NT2/D1 (cell line): Measurements from ENCODE around the gene CD40.

Experiments
- DNase-seq: peaks from one replicate; pipeline ENCODE4 v3.0.0-alpha.2; 2011; ENCODE audit warnings: low read depth, low spot score
- H3K27me3 ChIP-seq: 2 replicates; pipeline ENCODE4 v1.6.0; 2011; ENCODE audit warnings: mild to moderate bottlenecking; ENCODE audit not compliant: insufficient read length, insufficient read depth
- H3K36me3 ChIP-seq: 2 replicates; pipeline ENCODE4 v1.6.1; 2011; ENCODE audit warnings: mild to moderate bottlenecking, low read length, mixed read lengths; ENCODE audit not compliant: insufficient read depth, insufficient read length
- H3K4me1 ChIP-seq: 2 replicates; pipeline ENCODE4 v1.5.1; 2011; ENCODE audit not compliant: insufficient read depth, insufficient read length
- H3K4me3 ChIP-seq: 2 replicates; pipeline ENCODE4 v1.5.1; 2011; ENCODE audit warnings: low read depth; ENCODE audit not compliant: insufficient read length
- H3K9ac ChIP-seq: 2 replicates; pipeline ENCODE4 v1.6.0; 2011; ENCODE audit warnings: low read depth; ENCODE audit not compliant: insufficient read length
- H3K9me3 ChIP-seq: 2 replicates; pipeline ENCODE4 v1.5.1; 2011; ENCODE audit warnings: mild to moderate bottlenecking, low read length; ENCODE audit not compliant: insufficient read depth
- SUZ12 ChIP-seq: IDR thresholded peaks from 2 replicates; pipeline ENCODE4 v1.6.1; 2011; ENCODE audit not compliant: insufficient read length, insufficient read depth; ENCODE audit errors: extremely low read depth
- YY1 ChIP-seq: IDR thresholded peaks from 2 replicates; pipeline ENCODE4 v1.6.1; 2011; ENCODE audit not compliant: insufficient read length, insufficient read depth
- ZNF274 ChIP-seq: IDR thresholded peaks from 2 replicates; pipeline ENCODE4 v1.6.1; 2011; ENCODE audit warnings: mild to moderate bottlenecking, low read depth, low read length

The CD40 gene

DNA sequence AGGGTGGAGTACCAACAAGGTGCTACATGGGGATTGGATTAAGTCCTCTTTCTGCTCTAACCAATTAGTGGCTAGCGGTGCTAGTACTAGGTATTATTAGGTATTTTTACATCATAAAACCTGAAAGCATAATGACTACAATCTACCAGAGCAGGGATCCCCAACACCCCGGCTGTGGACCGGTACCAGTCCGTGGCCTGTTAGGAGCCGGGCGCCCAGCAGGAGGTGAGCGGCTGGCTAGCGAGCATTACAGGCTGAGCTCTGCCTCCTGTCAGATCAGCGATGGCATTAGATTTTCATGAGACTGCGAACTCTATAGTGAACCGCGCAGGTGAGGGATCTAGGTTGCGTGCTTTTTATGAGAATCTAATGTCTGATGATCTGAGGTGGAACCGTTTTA lies 9.1 kb upstream of the CD40 start:
- H3K9ac ChIP-seq: no peak overlapping the region
- H3K36me3 ChIP-seq: no peaks in the 10 kb centered on the region

DNA sequence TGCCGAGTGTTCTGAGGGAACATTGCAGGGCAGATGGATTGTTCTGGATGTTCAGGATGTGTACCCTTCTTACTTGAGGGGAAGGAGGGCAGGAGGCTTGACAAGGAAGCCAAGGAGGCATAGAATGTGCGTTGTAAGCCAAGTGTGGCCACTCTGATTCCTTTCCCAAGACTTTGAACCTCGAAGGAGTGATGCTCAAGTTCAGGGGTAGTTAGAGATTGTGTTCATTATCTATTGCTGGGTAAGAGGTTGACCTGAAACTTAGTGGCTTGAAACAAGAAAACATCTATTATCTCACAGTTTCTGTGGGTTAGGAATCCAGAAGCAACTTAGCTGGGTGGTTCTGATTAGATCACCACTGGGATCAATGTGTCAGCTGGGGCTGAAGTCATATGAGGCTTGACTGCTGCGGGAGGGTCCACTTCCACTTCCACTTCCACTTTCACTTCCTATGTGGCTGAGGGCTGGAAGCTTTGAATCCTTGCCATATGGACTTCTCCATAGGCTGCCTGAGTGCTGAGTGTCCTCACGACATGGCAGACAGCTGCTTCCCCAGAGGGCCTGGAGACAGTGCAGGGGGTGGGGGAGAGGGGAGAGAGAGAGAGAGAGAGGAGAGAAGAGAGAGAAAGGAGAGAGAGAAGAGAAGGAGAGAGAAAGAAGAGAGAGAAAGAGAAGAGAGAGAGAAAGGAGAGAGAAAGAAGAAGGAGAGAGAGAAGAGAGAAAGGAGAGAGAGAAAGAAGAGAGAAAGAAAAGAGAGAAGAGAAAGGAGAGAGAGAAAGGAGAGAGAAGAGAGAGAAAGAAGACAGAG lies 6.9 kb upstream of the CD40 start:
- DNase-seq: no peak
- no peak for TF ChIP-seq YY1
- TF ChIP-seq ZNF274: no peak
- TF ChIP-seq SUZ12: no peak
- H3K36me3 ChIP-seq: no peaks in the 10 kb centered on the region
- H3K4me3 ChIP-seq: no peak overlapping the region
- H3K9me3 ChIP-seq: no peaks in the 10 kb centered on the region; the same call in 1 of the 2 replicates
- no peaks in the 10 kb centered on the region for H3K4me1 ChIP-seq
- H3K9ac ChIP-seq: no peak overlapping the region
- peaks cover 30% of the 10 kb centered on the region for H3K27me3 ChIP-seq

More for the DNA sequence above, 9.1 kb upstream of the CD40 start:
- H3K4me3 ChIP-seq: no peak overlapping the region
- no peak for DNase-seq
- H3K9me3 ChIP-seq: no peaks in the 10 kb centered on the region
- TF ChIP-seq YY1 (no peak), SUZ12 (no peak), ZNF274 (no peak)
- peaks cover 8% of the 10 kb centered on the region for H3K27me3 ChIP-seq
- no peaks in the 10 kb centered on the region for H3K4me1 ChIP-seq

DNA sequence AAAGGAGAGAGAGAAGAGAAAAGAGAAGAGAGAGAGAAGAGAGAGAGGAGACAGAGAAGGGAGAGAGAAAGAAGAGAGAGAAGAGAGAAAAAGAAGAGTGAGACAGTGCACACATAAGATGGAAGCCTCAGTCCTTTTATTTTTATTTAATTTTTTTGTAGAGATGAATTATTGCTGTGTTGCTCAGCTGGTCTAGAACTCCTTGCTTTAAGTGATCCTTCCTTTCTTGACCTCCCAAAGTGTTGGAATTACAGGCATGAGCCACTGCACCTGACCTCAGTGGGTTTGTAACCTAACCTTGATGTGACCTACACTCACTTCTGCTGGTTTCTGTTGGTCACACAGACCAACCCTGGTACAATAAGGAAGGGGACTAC lies 6.3 kb upstream of the CD40 start:
- TF ChIP-seq SUZ12 (no peak), YY1 (no peak), ZNF274 (no peak)
- H3K27me3 ChIP-seq: peaks cover 35% of the 10 kb centered on the region

DNA sequence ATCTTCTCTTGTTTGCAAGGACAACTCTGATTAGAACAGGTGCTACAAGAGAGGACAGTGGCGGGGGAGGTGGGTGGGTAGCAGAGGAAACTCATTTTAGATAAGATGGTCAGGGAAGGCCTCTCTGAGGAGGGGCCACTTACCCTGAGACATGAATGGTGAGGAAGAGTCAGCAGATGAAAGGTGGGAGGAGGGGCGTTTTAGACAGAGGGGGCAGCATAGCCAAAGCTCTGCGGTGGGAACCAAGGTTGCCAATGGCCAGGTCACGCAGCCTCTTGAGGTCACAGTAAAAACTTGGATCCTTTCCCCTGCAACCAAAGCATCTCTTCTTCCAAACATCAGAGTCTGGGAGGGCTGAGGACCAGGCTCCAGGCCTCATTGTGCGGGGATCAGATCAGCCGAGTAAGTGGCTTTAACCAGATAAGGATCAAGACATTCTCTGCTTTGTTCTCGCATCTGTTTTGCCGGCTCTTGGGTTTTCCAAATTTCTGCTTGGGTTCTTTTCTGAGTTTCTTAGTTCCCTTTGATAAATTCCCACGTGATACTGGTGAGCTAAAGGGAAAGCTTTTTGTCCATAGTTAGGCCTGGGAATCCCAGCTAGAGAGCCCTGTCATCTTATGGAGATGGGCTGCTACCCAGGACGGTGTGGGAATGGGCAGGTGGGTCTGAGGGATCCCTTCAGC lies 5.5 kb upstream of the CD40 start:
- Histone ChIP-seq H3K4me1 (no peaks in the 10 kb centered on the region), H3K9me3 (no peaks in the 10 kb centered on the region; the same call in 1 of the 2 replicates), H3K27me3 (peaks cover 40% of the 10 kb centered on the region), H3K4me3 (no peak overlapping the region), H3K36me3 (no peaks in the 10 kb centered on the region), H3K9ac (no peak overlapping the region)
- DNase-seq: no peak
- TF ChIP-seq SUZ12: no peak

More for the DNA sequence above, 6.3 kb upstream of the CD40 start:
- no peak overlapping the region for H3K9ac ChIP-seq
- DNase-seq: no peak
- H3K4me3 ChIP-seq: no peak overlapping the region
- H3K36me3 ChIP-seq: no peaks in the 10 kb centered on the region
- H3K4me1 ChIP-seq: no peaks in the 10 kb centered on the region
- H3K9me3 ChIP-seq: no peaks in the 10 kb centered on the region; the same call in 1 of the 2 replicates

DNA sequence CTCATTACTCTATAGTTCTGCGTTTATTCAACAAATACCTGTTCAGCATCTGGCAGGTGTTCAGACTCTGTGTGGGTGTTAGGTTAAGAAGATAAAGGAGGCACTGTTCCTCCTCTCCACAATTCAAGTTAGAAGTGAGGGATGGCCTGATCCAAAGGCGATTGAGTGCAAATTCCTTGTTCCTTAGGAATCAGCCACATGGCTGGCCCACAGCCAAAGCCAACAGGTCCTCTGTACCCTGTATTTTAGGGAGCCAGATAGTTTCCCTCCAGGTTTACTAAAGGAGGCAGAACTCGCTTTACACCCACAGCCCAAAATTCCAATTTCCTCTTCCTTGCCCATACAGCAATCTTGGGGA lies 5.0 kb upstream of the CD40 start:
- Histone ChIP-seq H3K4me3 (no peak overlapping the region), H3K9me3 (no peaks in the 10 kb centered on the region; the same call in 1 of the 2 replicates), H3K36me3 (no peaks in the 10 kb centered on the region), H3K27me3 (peaks cover 42% of the 10 kb centered on the region), H3K9ac (no peak overlapping the region), H3K4me1 (no peaks in the 10 kb centered on the region)
- no peak for DNase-seq
- TF ChIP-seq SUZ12 (no peak), ZNF274 (no peak), YY1 (no peak)

DNA sequence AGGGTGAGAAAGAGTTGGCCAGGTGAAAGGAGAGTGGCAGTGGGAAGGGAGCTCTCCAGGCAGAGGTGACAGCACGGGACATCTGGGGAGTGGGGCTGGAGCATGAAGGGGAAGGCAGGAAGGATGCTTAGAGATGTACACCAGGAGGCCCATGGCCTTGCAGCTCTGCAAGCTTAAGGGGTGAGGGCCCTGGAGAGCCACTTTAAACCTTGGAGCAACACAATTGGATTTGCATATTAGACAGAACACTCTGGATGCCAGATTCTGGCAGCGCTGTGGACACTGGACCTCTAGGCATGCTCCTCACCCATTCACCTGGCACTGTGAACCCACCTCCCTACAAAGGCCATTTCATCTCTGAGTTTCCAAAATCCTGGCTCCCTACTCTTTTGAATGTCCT lies 3.7 kb upstream of the CD40 start:
- Histone ChIP-seq H3K9ac (no peak overlapping the region), H3K4me1 (no peaks in the 10 kb centered on the region), H3K9me3 (no peaks in the 10 kb centered on the region; the same call in 1 of the 2 replicates), H3K27me3 (peaks cover 42% of the 10 kb centered on the region), H3K4me3 (no peak overlapping the region), H3K36me3 (no peaks in the 10 kb centered on the region)
- no peak for TF ChIP-seq ZNF274
- TF ChIP-seq YY1: no peak
- no peak for TF ChIP-seq SUZ12
- DNase-seq: no peak

DNA sequence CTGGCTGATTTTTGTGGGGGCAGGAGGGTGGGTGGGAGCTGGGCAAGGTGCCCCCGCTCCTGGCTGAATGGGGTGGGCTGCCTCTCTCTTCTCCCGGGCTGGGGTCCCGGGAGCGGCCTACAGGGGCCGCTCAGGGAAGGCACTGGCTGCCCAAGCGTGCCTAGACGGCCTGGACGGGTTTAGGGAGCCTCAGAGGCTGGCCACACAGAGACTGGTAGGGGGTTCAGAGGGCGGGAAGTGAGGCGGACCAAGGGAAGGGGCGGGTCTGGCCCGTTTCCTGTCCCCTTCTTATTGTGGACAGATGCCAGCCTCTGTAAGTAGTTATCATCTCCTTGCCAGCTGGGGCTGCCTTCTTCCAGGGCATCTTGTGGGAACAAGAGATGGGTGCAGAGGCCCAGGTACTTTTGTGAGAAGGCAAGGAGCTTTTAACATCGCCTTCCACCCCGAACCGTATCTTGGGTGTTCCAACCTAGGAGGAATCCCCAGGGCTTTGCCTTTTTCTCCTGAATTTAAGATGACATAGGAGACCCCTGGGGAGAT lies 437 bp downstream of the CD40 start:
- Histone ChIP-seq H3K9me3 (no peaks in the 10 kb centered on the region; the same call in 1 of the 2 replicates), H3K4me1 (no peaks in the 10 kb centered on the region), H3K27me3 (peaks cover 34% of the 10 kb centered on the region), H3K4me3 (peak overlapping the region; percentile 57), H3K36me3 (peaks cover 18% of the 10 kb centered on the region), H3K9ac (peak overlapping the region; percentile 83)
- TF ChIP-seq ZNF274 (no peak), SUZ12 (no peak), YY1 (no peak)
- DNase-seq: no peak
